ENCODE results near the gene MAPK8.
A peak's percentile ranks its signal among the peaks of the same experiment; 100 is the strongest.

MAPK8 gene

DNA sequence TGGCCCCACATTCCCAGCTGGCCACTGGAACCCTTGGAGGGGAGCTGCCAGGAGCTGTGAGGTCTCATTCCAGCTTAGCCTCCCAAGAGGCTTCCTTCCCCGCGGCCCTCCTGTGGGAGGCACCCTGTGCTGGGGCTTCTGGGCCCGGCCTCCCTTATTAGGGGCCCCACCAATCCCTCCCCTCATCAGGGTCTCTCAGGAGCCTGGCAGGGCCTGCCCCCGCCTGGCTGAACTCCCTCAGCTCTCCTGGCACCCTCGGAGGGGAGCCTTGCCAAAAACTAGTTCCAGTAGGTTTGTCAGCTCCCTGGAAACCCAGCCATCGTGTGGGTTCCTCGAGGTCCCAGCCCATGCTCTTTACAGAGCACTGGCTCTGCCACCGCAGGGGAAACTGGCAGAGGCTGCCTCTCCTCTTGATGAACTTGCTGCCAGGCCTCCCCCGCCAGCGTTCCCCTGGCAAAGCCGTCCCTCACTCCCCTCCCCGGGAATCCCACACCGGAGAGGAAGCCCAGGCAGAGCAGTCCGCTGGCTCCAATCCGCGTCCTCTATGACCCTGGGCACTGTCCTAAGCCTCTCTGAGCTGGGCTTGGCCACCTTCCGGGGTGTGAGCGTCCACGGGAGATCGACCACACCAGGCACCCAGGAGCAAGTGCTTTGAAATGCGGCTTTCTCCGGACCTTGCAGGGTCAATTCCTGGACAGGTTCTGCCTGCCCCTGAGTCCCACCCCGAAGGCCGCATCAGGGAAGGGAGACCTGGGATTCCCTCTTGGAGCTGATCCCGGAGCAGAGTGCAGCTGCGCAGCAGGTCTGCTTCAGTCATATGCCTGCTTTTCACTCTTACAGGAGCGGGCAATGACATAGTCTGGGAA is 158.6 kb downstream of the MAPK8 start:
- Histone ChIP-seq H3K4me3 (ENCODE audit: low read length) (no peak overlapping the region), H3K4me2 (ENCODE audit: low read length) (no peak overlapping the region), H2BK120ac (ENCODE audit: low read depth, low read length) (no peak overlapping the region), H3K27me3 (ENCODE audit: insufficient read depth, low read length, poor library complexity) (no peaks in the 10 kb centered on the region), H3K23ac (ENCODE audit: low read length) (no peak overlapping the region), H3K79me2 (ENCODE audit: control insufficient read depth, insufficient read depth, low read length) (no peaks in the 10 kb centered on the region), H4K5ac (ENCODE audit: low read length) (no peak overlapping the region), H4K8ac (ENCODE audit: low read depth, low read length) (no peak overlapping the region), H2BK15ac (replicated peaks; ENCODE audit: low read depth) (no peak overlapping the region), H3K18ac (ENCODE audit: low read length) (no peak overlapping the region), H2BK5ac (ENCODE audit: low read length) (no peak overlapping the region), H3K79me1 (ENCODE audit: low read length) (no peaks in the 10 kb centered on the region), H3K4me1 (ENCODE audit: control insufficient read depth, low read depth, low read length) (peaks cover 11% of the 10 kb centered on the region), H3K9ac (ENCODE audit: low read length) (no peak overlapping the region), H3K56ac (ENCODE audit: low read length) (no peak overlapping the region), H2AK5ac (ENCODE audit: low read length) (no peak overlapping the region), H3K36me3 (ENCODE audit: control insufficient read depth, insufficient read depth, low read length) (no peaks in the 10 kb centered on the region), H3K27ac (ENCODE audit: low read depth, low read length) (no peak overlapping the region), H3K4ac (ENCODE audit: low read depth, low read length) (no peak overlapping the region)
- no peak for DNase-seq
- WGBS (ENCODE audit: extremely low coverage, insufficient coverage, low lambda C conversion rate), result no CpG with 5 or more reads among the region's 27 CpGs

DNA sequence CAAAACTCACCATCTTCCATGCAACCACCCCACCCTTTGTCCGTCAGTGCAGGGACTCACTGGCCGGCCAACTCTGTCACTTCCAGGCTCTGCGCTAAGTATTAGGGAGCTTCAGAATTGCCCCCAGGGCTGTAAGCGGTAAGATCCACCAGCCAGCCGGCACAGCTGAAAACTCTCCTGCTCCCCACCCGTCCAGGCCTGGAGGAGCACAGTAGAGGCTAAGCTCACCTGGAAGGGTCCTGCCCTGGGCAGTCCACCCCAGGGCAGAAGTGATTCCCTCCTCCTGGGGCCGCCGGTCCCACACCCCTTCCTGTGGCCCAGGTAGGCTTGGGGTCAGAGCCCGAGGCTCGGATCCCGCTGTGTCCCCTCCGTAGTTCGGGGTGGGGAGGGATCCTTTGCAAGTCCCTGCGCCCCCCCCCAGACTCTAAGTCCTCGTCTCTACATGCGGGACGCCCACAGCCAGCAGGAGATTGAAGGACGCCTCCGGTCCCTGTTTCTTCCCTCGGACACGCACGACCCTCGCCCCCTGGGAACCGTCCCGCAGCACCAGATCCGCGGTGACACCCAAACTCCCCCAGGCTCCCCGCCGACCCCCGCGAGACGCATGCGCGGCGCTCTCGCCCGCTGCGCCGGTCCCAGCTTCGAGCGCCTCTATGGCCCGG is 159.5 kb downstream of the MAPK8 start:
- Histone ChIP-seq H2BK5ac (ENCODE audit: low read length) (no peak overlapping the region), H3K4me2 (ENCODE audit: low read length) (peak overlapping the region; percentile 44), H3K27ac (ENCODE audit: low read depth, low read length) (no peak overlapping the region), H3K9ac (ENCODE audit: low read length) (peak overlapping the region; percentile 21), H3K4me3 (ENCODE audit: low read length) (no peak overlapping the region), H2AK5ac (ENCODE audit: low read length) (no peak overlapping the region), H4K5ac (ENCODE audit: low read length) (no peak overlapping the region), H3K79me1 (ENCODE audit: low read length) (no peaks in the 10 kb centered on the region), H3K79me2 (ENCODE audit: control insufficient read depth, insufficient read depth, low read length) (no peaks in the 10 kb centered on the region), H3K56ac (ENCODE audit: low read length) (peak overlapping the region; percentile 79), H4K8ac (ENCODE audit: low read depth, low read length) (peak overlapping the region; percentile 31), H3K36me3 (ENCODE audit: control insufficient read depth, insufficient read depth, low read length) (no peaks in the 10 kb centered on the region), H2BK120ac (ENCODE audit: low read depth, low read length) (no peak overlapping the region), H3K23ac (ENCODE audit: low read length) (no peak overlapping the region), H2BK15ac (replicated peaks; ENCODE audit: low read depth) (no peak overlapping the region), H3K18ac (ENCODE audit: low read length) (peak overlapping the region; percentile 35), H3K27me3 (ENCODE audit: insufficient read depth, low read length, poor library complexity) (no peaks in the 10 kb centered on the region), H3K4ac (ENCODE audit: low read depth, low read length) (peak overlapping the region; percentile 21), H3K4me1 (ENCODE audit: control insufficient read depth, low read depth, low read length) (peaks cover 18% of the 10 kb centered on the region)
- DNase-seq, result peak; percentile 30
- WGBS (ENCODE audit: extremely low coverage, insufficient coverage, low lambda C conversion rate), result no CpG with 5 or more reads among the region's 42 CpGs

DNA sequence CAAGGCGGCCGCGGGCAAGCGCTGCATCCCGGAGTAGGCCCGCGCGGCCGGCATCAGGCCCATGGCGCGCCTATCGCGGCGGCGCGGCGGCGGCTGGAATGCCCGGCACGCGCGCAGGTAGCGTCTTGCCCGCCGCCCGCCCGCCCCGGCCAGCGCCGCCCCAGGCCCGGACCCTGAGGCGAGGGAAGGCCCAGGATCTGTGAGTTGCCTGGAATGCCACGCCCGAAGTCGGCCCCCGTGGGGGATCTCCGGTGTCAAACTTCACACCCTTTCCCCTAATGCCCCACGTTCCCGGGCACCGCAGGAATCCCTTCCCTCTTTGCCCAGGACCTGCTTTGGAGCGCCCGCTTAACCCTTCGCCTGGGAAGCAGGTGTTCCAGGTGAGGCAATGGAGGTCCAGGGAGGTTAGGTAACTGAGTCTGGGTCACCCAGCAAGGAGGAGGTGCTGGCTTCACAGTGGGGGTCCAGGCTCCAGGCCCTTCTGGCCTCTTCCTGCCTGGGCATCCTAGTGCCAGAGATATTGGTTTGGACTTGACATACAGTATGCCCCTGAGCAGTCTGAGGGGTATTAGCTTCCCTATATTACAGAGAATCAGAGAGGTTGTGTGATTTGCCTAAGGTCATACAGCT is 160.2 kb downstream of the MAPK8 start:
- no peak overlapping the region for H3K9ac ChIP-seq (ENCODE audit: low read length)
- peaks cover 18% of the 10 kb centered on the region for H3K4me1 ChIP-seq (ENCODE audit: control insufficient read depth, low read depth, low read length)
- H3K23ac ChIP-seq (ENCODE audit: low read length), result no peak overlapping the region
- H3K4me2 ChIP-seq (ENCODE audit: low read length), result no peak overlapping the region
- no CpG with 5 or more reads among the region's 43 CpGs for WGBS (ENCODE audit: extremely low coverage, insufficient coverage, low lambda C conversion rate)
- no peak overlapping the region for H4K5ac ChIP-seq (ENCODE audit: low read length)
- no peaks in the 10 kb centered on the region for H3K79me1 ChIP-seq (ENCODE audit: low read length)
- H3K56ac ChIP-seq (ENCODE audit: low read length), result no peak overlapping the region
- no peaks in the 10 kb centered on the region for H3K79me2 ChIP-seq (ENCODE audit: control insufficient read depth, insufficient read depth, low read length)
- H3K27me3 ChIP-seq (ENCODE audit: insufficient read depth, low read length, poor library complexity), result no peaks in the 10 kb centered on the region
- H2BK120ac ChIP-seq (ENCODE audit: low read depth, low read length), result no peak overlapping the region
- no peaks in the 10 kb centered on the region for H3K36me3 ChIP-seq (ENCODE audit: control insufficient read depth, insufficient read depth, low read length)
- no peak overlapping the region for H2AK5ac ChIP-seq (ENCODE audit: low read length)
- DNase-seq, result peak; percentile 43
- no peak overlapping the region for H3K4ac ChIP-seq (ENCODE audit: low read depth, low read length)
- no peak overlapping the region for H3K4me3 ChIP-seq (ENCODE audit: low read length)
- H2BK15ac ChIP-seq (replicated peaks; ENCODE audit: low read depth), result no peak overlapping the region
- peak overlapping the region; percentile 35 for H3K18ac ChIP-seq (ENCODE audit: low read length)
- H2BK5ac ChIP-seq (ENCODE audit: low read length), result no peak overlapping the region
- no peak overlapping the region for H4K8ac ChIP-seq (ENCODE audit: low read depth, low read length)
- H3K27ac ChIP-seq (ENCODE audit: low read depth, low read length), result no peak overlapping the region

DNA sequence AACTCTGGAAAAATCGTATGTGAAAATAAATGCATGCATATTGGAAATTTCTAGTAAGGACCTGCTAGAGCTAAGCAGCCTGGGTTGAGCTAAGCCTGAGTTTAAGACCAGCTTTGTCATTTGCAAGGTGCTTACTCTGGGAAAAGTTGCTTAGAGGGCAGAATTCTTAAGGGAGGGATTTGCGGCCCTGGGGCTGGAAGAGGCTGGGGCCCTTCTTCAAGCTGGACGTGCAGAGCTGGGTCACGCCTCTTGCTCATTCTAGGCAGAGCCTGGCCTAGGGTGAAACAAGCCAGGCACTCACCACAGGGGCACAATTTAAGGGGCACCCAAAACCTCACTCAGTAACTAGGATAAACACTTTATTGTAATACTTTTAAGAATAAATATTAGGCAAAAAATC is 161.2 kb downstream of the MAPK8 start:
- no CpG with 5 or more reads among the region's 4 CpGs for WGBS (ENCODE audit: extremely low coverage, insufficient coverage, low lambda C conversion rate)
- DNase-seq, result no peak

DNA sequence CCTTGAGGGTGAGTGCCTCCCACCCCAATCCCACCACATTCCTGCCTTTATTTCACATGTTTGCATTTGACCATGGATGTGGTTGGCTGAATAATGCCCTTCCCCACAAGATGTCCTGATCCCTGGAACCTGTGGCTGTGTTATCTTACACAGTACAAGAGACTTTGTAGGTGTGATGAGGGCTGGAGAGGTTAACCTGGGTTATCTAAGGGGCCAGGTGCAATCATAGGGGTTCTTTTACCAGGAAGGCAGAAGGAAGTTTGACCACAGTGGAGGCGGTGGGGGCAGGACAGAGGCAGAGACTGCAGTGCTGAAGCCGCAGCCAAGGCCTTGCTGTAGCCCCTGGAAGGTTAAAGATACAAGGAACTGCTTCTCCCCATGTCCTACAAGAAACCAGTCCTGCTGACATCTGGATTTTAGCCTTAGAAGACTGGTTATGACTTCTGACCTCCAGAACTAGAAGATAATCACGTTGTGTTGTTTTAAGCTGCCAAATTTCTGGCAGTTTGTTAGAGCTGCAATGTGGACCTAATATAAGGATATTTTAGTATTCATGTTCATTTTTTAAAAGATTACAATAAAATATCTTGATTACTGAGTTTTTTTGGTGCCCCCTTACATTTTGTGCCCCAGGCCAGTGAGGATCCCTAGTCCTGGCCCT is 161.8 kb downstream of the MAPK8 start:
- no peak overlapping the region for H3K9ac ChIP-seq (ENCODE audit: low read length)
- H3K79me1 ChIP-seq (ENCODE audit: low read length), result no peaks in the 10 kb centered on the region
- H3K4ac ChIP-seq (ENCODE audit: low read depth, low read length), result no peak overlapping the region
- no peak overlapping the region for H2BK120ac ChIP-seq (ENCODE audit: low read depth, low read length)
- H3K4me3 ChIP-seq (ENCODE audit: low read length), result no peak overlapping the region
- no peaks in the 10 kb centered on the region for H3K36me3 ChIP-seq (ENCODE audit: control insufficient read depth, insufficient read depth, low read length)
- H3K4me1 ChIP-seq (ENCODE audit: control insufficient read depth, low read depth, low read length), result peaks cover 18% of the 10 kb centered on the region
- no peak overlapping the region for H3K27ac ChIP-seq (ENCODE audit: low read depth, low read length)
- DNase-seq, result peak; percentile 17
- H3K18ac ChIP-seq (ENCODE audit: low read length), result no peak overlapping the region
- no peak overlapping the region for H3K23ac ChIP-seq (ENCODE audit: low read length)
- H2BK15ac ChIP-seq (replicated peaks; ENCODE audit: low read depth), result no peak overlapping the region
- H4K5ac ChIP-seq (ENCODE audit: low read length), result no peak overlapping the region
- H4K8ac ChIP-seq (ENCODE audit: low read depth, low read length), result no peak overlapping the region
- no peak overlapping the region for H2BK5ac ChIP-seq (ENCODE audit: low read length)
- no peaks in the 10 kb centered on the region for H3K27me3 ChIP-seq (ENCODE audit: insufficient read depth, low read length, poor library complexity)
- H3K4me2 ChIP-seq (ENCODE audit: low read length), result no peak overlapping the region
- peak overlapping the region; percentile 56 for H3K56ac ChIP-seq (ENCODE audit: low read length)
- peak overlapping the region; percentile 98 for H2AK5ac ChIP-seq (ENCODE audit: low read length)
- no peaks in the 10 kb centered on the region for H3K79me2 ChIP-seq (ENCODE audit: control insufficient read depth, insufficient read depth, low read length)
- WGBS (ENCODE audit: extremely low coverage, insufficient coverage, low lambda C conversion rate), result no CpG with 5 or more reads among the region's 3 CpGs

More for the DNA sequence above, 161.2 kb downstream of the MAPK8 start:
- no peak overlapping the region for H4K5ac ChIP-seq (ENCODE audit: low read length)
- no peak overlapping the region for H3K27ac ChIP-seq (ENCODE audit: low read depth, low read length)
- H2BK15ac ChIP-seq (replicated peaks; ENCODE audit: low read depth), result no peak overlapping the region
- no peaks in the 10 kb centered on the region for H3K36me3 ChIP-seq (ENCODE audit: control insufficient read depth, insufficient read depth, low read length)
- H3K4me1 ChIP-seq (ENCODE audit: control insufficient read depth, low read depth, low read length), result peaks cover 18% of the 10 kb centered on the region
- H3K56ac ChIP-seq (ENCODE audit: low read length), result no peak overlapping the region
- H2AK5ac ChIP-seq (ENCODE audit: low read length), result no peak overlapping the region
- no peak overlapping the region for H2BK120ac ChIP-seq (ENCODE audit: low read depth, low read length)
- H3K27me3 ChIP-seq (ENCODE audit: insufficient read depth, low read length, poor library complexity), result no peaks in the 10 kb centered on the region
- H3K79me1 ChIP-seq (ENCODE audit: low read length), result no peaks in the 10 kb centered on the region
- no peak overlapping the region for H3K4ac ChIP-seq (ENCODE audit: low read depth, low read length)
- no peak overlapping the region for H4K8ac ChIP-seq (ENCODE audit: low read depth, low read length)
- H3K79me2 ChIP-seq (ENCODE audit: control insufficient read depth, insufficient read depth, low read length), result no peaks in the 10 kb centered on the region
- no peak overlapping the region for H3K4me2 ChIP-seq (ENCODE audit: low read length)
- H2BK5ac ChIP-seq (ENCODE audit: low read length), result no peak overlapping the region
- no peak overlapping the region for H3K18ac ChIP-seq (ENCODE audit: low read length)
- H3K23ac ChIP-seq (ENCODE audit: low read length), result no peak overlapping the region
- no peak overlapping the region for H3K4me3 ChIP-seq (ENCODE audit: low read length)
- no peak overlapping the region for H3K9ac ChIP-seq (ENCODE audit: low read length)
